T-cell (primary cell): ENCODE results near the gene PRSS38. TPM values are rescaled to one million over a fixed set of nuclear protein-coding genes. Genes with fewer than 3 reads are reported as not detected.
A peak's percentile ranks its signal among the peaks of the same experiment; 100 is the strongest.

Source experiments
- ATAC-seq, 4 experiments: fragments of 200-7000 bp in 3 of 4; fragments of 150-1000 bp in 1 of 4; cut with Tn5 transposase; replicated peaks in 1 of 4; 1 replicate in 3 of 4; 2 replicates in 1 of 4; pipeline ENCODE4 v1.10.0; 2021; ENCODE audit warnings: moderate library complexity in 3 of 4, mild to moderate bottlenecking in 2 of 4, moderate number of reproducible peaks in 1 of 4
- CTCF ChIA-PET, 2 donors: fragments of 300-600 bp; sonication (Branson Sonifier 250); formaldehyde crosslinking; loops; one replicate each; lab custom pipeline; 2022; ENCODE audit warnings: antibody characterized with exemption in 2 of 2; lab: Charles Lee
- POLR2A ChIA-PET, 2 donors: fragments of 300-600 bp; sonication (Branson Sonifier 250); formaldehyde crosslinking; loops; one replicate each; lab custom pipeline; 2022; ENCODE audit warnings: antibody characterized with exemption in 2 of 2; lab: Charles Lee
- DNase-seq, 35 experiments: peaks; one replicate each; pipeline versions ENCODE4 v3.0.0 to v3.0.0-alpha.2; 2013 to 2023
- H3K27ac ChIP-seq: one replicate; pipeline ENCODE4 v1.5.1; 2013; ENCODE audit warnings: low read length
- H3K27me3 ChIP-seq, 2 experiments: replicated peaks in 1 of 2; 1 replicate in 1 of 2; 2 replicates in 1 of 2; pipeline versions ENCODE4 v1.6.1 to v1.7.0; 2013; ENCODE audit warnings: low read length in 1 of 2, mixed read lengths in 1 of 2; ENCODE audit not compliant: control insufficient read depth in 2 of 2, insufficient read depth in 2 of 2; ENCODE audit errors: extremely low read depth in 1 of 2
- H3K36me3 ChIP-seq, 2 donors: 1 replicate in 1 of 2; 2 replicates in 1 of 2; pipeline versions ENCODE4 v1.6.1 to v1.7.0; 2013; ENCODE audit warnings: low read length in 1 of 2; ENCODE audit not compliant: control insufficient read depth in 2 of 2, insufficient read depth in 1 of 2; ENCODE audit errors: extremely low read depth in 1 of 2
- H3K4me1 ChIP-seq, 2 experiments: 1 replicate in 1 of 2; 2 replicates in 1 of 2; pipeline versions ENCODE4 v1.6.1 to v1.7.0; 2013; ENCODE audit warnings: low read length in 2 of 2, mixed read lengths in 1 of 2; ENCODE audit not compliant: insufficient read depth in 2 of 2, control insufficient read depth in 1 of 2; ENCODE audit errors: extremely low read depth in 1 of 2
- H3K4me3 ChIP-seq, 2 donors: 1 replicate in 1 of 2; 2 replicates in 1 of 2; pipeline versions ENCODE4 v1.5.1 to v1.7.0; 2013; ENCODE audit warnings: mild to moderate bottlenecking in 2 of 2, low read length in 1 of 2, moderate library complexity in 1 of 2; ENCODE audit not compliant: control insufficient read depth in 1 of 2; ENCODE audit errors: extremely low read depth in 1 of 2
- H3K9me3 ChIP-seq: 2 replicates; pipeline ENCODE4 v1.7.0; 2013
- H3K27ac Mint-ChIP-seq, 2 donors: one replicate each; pipeline ENCODE4 v1.8.0; 2020 to 2021; ENCODE audit warnings: mild to moderate bottlenecking in 2 of 2, mixed read lengths in 2 of 2
- H3K27me3 Mint-ChIP-seq, 2 donors: one replicate each; pipeline ENCODE4 v1.8.0; 2021 to 2022; ENCODE audit warnings: mixed read lengths in 2 of 2
- H3K36me3 Mint-ChIP-seq: one replicate; pipeline ENCODE4 v1.8.0; 2021; ENCODE audit warnings: mixed read lengths
- H3K4me1 Mint-ChIP-seq, 3 donors: one replicate each; pipeline ENCODE4 v1.8.0; 2020 to 2022; ENCODE audit warnings: mixed read lengths in 3 of 3, mild to moderate bottlenecking in 1 of 3
- H3K4me3 Mint-ChIP-seq, 3 donors: one replicate each; pipeline ENCODE4 v1.8.0; 2020 to 2022; ENCODE audit warnings: mild to moderate bottlenecking in 3 of 3, mixed read lengths in 3 of 3, moderate library complexity in 3 of 3
- H3K9me3 Mint-ChIP-seq, 3 donors: one replicate each; pipeline ENCODE4 v1.8.0; 2020 to 2022; ENCODE audit warnings: mixed read lengths in 3 of 3
- WGBS: methylation state at CpG from one replicate; pipeline ENCODE4 v1.1.5; 2013; ENCODE audit warnings: missing lambda C conversion rate; ENCODE audit not compliant: insufficient coverage; 5-methylcytosine and 5-hydroxymethylcytosine counted together
- total RNA-seq, 35 experiments: library from RNA in 6 of 35; stranded (reverse) in 6 of 35; fragments of 120-200 nt in 1 of 35; gene quantifications; one replicate each; pipeline versions ENCODE4 v1.2.1 to v1.2.4 and lab custom pipeline; 2013 to 2026

The PRSS38 gene
- total RNA-seq, 5 donors from 2014 or later (not counting 1 experiment from before 2014, with no cell fraction given), result not detected

DNA sequence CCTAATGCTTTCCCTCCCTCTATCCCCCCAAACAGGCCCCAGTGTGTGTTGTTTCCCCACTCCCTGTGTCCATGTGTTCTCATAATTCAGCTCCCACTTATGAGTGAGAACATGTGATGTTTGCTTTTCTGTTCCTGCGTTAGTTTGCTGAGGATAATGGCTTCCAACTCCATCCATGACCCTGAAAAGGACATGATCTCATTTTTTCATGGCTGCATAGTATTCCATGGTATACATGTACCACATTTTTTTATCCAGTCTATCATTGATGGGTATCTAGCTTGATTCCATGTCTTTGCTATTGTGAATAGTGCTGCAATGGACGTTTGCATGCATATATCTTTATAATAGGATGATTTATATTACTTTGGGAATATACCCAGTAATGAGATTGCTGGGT, 8.7 kb downstream of the PRSS38 start:
- peaks cover 9 to 36% (median 11%) of the 10 kb centered on the region in 3 donors for H3K9me3 Mint-ChIP-seq

DNA sequence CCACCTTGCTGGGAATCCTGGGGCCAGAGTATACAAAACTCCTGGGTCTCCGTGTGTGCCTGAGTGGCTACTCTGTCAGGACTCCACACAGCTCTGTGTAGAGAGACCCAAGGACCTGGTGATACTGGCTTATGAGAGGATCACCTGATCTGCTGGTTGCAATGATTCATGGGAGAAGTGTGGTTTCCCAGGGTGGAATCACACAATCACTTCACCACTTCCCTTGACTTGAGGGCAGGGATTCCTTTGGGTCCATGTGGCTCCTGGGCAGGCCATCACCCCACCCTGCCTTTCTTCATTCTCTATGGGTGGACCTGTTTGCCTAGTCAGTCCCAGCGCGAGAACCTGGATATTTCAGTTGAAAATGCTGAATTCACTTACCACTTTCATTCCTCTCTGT, 13.3 kb downstream of the PRSS38 start:
- ChIA-PET CTCF (no interaction called here), POLR2A (no interaction called here)
- no peak overlapping the region for H3K27ac ChIP-seq
- no peaks in the 10 kb centered on the region for H3K9me3 ChIP-seq
- H3K27me3 ChIP-seq, result peaks cover 0 to 4% of the 10 kb centered on the region in 2 experiments
- H3K27ac Mint-ChIP-seq, result no peak overlapping the region
- H3K4me1 ChIP-seq, result peaks cover 0 to 8% of the 10 kb centered on the region in 2 experiments
- peaks cover 14 to 20% (median 19%) of the 10 kb centered on the region in 3 donors for H3K4me1 Mint-ChIP-seq
- peaks cover 0 to 22% (median 2%) of the 10 kb centered on the region in 3 donors for H3K9me3 Mint-ChIP-seq
- peaks cover 8% of the 10 kb centered on the region in 2 donors for H3K27me3 Mint-ChIP-seq
- H3K36me3 Mint-ChIP-seq, result peaks cover 5% of the 10 kb centered on the region
- DNase-seq (no peak), ATAC-seq (no peak)
- 86% methylated on average over 1 of the region's 3 CpGs for WGBS
- H3K36me3 ChIP-seq, result no peaks in the 10 kb centered on the region
- H3K4me3 Mint-ChIP-seq, result no peak overlapping the region
- H3K4me3 ChIP-seq, result no peak overlapping the region

More for the DNA sequence above, 8.7 kb downstream of the PRSS38 start:
- Mint-ChIP-seq H3K4me3 (no peak overlapping the region), H3K27me3 (peaks cover 6 to 8% of the 10 kb centered on the region in 2 donors), H3K4me1 (peaks cover 14 to 20% (median 18%) of the 10 kb centered on the region in 3 donors), H3K27ac (no peak overlapping the region), H3K36me3 (peaks cover 10% of the 10 kb centered on the region)
- CTCF ChIA-PET, result no interaction called here
- Histone ChIP-seq H3K27ac (no peak overlapping the region), H3K36me3 (no peaks in the 10 kb centered on the region), H3K4me3 (no peak overlapping the region), H3K4me1 (peaks cover 0 to 8% of the 10 kb centered on the region in 2 experiments), H3K9me3 (no peaks in the 10 kb centered on the region), H3K27me3 (peaks cover 0 to 3% of the 10 kb centered on the region in 2 experiments)
- DNase-seq (no peak), ATAC-seq (no peak)
- POLR2A ChIA-PET, result no interaction called here
- WGBS, result no CpG with 5 or more reads among the region's 2 CpGs

GRCh38 chr1:227838181-227838580, 22.7 kb downstream of the PRSS38 start:
- WGBS, result 93% methylated on average over 6 of the region's 7 CpGs
- no peaks in the 10 kb centered on the region for H3K9me3 Mint-ChIP-seq
- peaks cover 0 to 8% of the 10 kb centered on the region in 2 donors for H3K27me3 Mint-ChIP-seq
- POLR2A ChIA-PET, result no interaction called here
- no peak overlapping the region for H3K4me3 ChIP-seq
- no peak overlapping the region for H3K27ac ChIP-seq
- no peak for DNase-seq
- H3K27me3 ChIP-seq, result peaks cover 0 to 2% of the 10 kb centered on the region in 2 experiments
- no peaks in the 10 kb centered on the region for H3K4me1 Mint-ChIP-seq
- H3K4me3 Mint-ChIP-seq, result no peak overlapping the region
- ATAC-seq, result no peak
- H3K36me3 ChIP-seq, result no peaks in the 10 kb centered on the region
- H3K4me1 ChIP-seq, result no peaks in the 10 kb centered on the region
- no peak overlapping the region for H3K27ac Mint-ChIP-seq
- no peaks in the 10 kb centered on the region for H3K9me3 ChIP-seq
- H3K36me3 Mint-ChIP-seq, result no peaks in the 10 kb centered on the region
- CTCF ChIA-PET, result no interaction called here

DNA sequence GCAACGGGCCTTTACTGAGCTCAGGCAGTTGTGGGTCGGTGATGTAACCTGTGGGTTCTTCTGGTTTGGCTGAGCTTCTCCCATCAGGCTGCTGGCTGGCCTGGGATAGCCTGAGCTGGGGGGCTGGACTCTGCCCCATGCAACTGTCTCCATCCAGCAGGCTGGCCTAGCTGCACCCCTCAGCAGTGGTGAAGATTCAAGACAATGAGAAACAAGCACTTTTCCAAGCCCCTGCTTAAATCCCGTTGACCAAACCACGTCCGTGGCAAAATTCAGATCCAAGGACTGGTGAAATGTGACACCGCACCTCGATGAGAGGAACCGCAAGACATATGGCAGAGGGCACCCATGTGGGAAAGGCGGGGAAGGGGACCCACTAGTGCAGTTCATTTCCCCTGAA, 25.6 kb downstream of the PRSS38 start:
- Histone ChIP-seq H3K4me1 (peaks cover 0 to 8% of the 10 kb centered on the region in 2 experiments), H3K27me3 (peaks cover 0 to 4% of the 10 kb centered on the region in 2 experiments), H3K27ac (no peak overlapping the region), H3K9me3 (no peaks in the 10 kb centered on the region), H3K36me3 (no peaks in the 10 kb centered on the region), H3K4me3 (no peak overlapping the region)
- WGBS, result 91% methylated on average over 8 of the region's 9 CpGs
- peaks cover 0 to 3% of the 10 kb centered on the region in 2 donors for H3K27me3 Mint-ChIP-seq
- H3K9me3 Mint-ChIP-seq, result no peaks in the 10 kb centered on the region
- POLR2A ChIA-PET, result no interaction called here
- no peak for ATAC-seq
- H3K4me1 Mint-ChIP-seq, result no peaks in the 10 kb centered on the region
- no peak for DNase-seq
- CTCF ChIA-PET, result no interaction called here
- H3K4me3 Mint-ChIP-seq, result no peak overlapping the region
- no peak overlapping the region for H3K27ac Mint-ChIP-seq
- H3K36me3 Mint-ChIP-seq, result no peaks in the 10 kb centered on the region

DNA sequence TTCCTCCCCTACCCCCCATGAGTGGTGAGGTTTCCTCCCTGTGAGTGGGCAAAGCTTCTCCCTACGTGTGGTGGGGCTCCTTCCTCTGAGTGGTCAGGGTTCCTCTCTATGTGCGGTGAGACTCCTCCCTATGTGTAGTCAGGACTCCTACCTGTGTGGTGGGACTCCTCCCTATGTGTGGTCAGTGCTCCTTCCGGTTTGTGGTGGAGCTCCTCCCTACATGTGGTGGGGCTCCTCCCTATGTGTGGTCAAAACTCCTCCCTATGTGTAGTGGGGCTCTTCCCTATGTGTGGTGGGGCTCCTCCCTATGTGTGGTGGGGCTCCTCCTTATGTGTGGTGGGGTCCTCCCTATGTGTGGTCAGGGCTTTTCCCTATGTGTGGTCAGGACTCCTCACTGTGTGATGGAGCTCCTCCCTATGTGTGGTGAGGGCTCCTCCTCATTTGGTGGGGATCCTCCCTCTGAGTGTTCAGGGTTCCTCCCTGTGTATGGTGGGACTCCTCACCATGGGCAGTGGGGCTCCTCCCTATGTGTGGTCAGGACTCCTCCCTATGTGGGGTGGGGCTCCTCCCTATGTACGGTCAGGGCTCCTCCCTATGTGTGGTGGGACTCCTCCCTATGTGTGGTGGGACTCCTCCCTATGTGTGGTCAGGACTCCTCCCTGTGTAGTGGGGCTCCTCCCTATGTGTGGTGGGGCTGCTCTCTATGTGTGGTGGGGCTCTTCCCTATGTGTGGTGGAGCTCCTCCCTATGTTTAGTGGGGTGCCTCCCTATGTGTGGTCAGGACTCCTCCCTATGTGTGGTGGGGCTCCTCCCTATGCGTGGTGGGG, 29.1 kb downstream of the PRSS38 start:
- Mint-ChIP-seq H3K36me3 (peaks cover 4% of the 10 kb centered on the region), H3K4me3 (no peak overlapping the region), H3K4me1 (peaks cover 3 to 6% (median 3%) of the 10 kb centered on the region in 3 donors), H3K27ac (peak overlapping the region in 1 of 2 donors; percentile 28), H3K9me3 (peaks cover 5 to 9% (median 6%) of the 10 kb centered on the region in 3 donors), H3K27me3 (peaks cover 0 to 3% of the 10 kb centered on the region in 2 donors)
- CTCF ChIA-PET, result interaction anchor here in 1 of 2 donors (0.5 kb wide), 1 partner anchor 983 kb away, joined by 4 read pairs; no protein-coding TSS in a partner anchor
- no peaks in the 10 kb centered on the region for H3K36me3 ChIP-seq
- no CpG with 5 or more reads among the region's 5 CpGs for WGBS
- ATAC-seq (peak in 1 of 4 experiments; percentile 30), DNase-seq (no peak)
- POLR2A ChIA-PET, result no interaction called here
- H3K9me3 ChIP-seq, result peaks cover 2% of the 10 kb centered on the region
- peaks cover 0 to 8% of the 10 kb centered on the region in 2 experiments for H3K4me1 ChIP-seq
- H3K4me3 ChIP-seq, result no peak overlapping the region
- H3K27me3 ChIP-seq, result peaks cover 0 to 4% of the 10 kb centered on the region in 2 experiments
- peak overlapping the region; percentile 50 for H3K27ac ChIP-seq

- Histone ChIP-seq H3K27me3 (peaks cover 0 to 4% of the 10 kb centered on the region in 2 experiments), H3K4me3 (no peak overlapping the region), H3K4me1 (peaks cover 0 to 8% of the 10 kb centered on the region in 2 experiments), H3K9me3 (peaks cover 2% of the 10 kb centered on the region), H3K27ac (peak overlapping the region; percentile 50), H3K36me3 (no peaks in the 10 kb centered on the region)
- Mint-ChIP-seq H3K27ac (no peak overlapping the region), H3K4me1 (peaks cover 3 to 6% (median 4%) of the 10 kb centered on the region in 3 donors), H3K36me3 (peaks cover 4% of the 10 kb centered on the region), H3K9me3 (peaks cover 5 to 9% (median 6%) of the 10 kb centered on the region in 3 donors), H3K27me3 (peaks cover 0 to 3% of the 10 kb centered on the region in 2 donors), H3K4me3 (no peak overlapping the region)
- DNase-seq (no peak), ATAC-seq (no peak)
- 94% methylated on average over 2 of the region's 3 CpGs for WGBS
- POLR2A ChIA-PET, result interaction anchor here in 1 of 2 donors (0.6 kb wide), 1 partner anchor 9 kb away, joined by 3 read pairs; no protein-coding TSS in a partner anchor
- CTCF ChIA-PET, result no interaction called here
These were observed 29.6 kb downstream of the PRSS38 start for GRCh38 chr1:227845147-227845458.
